NCI-H345 (cell line): ENCODE data around the gene LRRC8D.
"Not testable (repeated sequence)": the region's sequence is repeated elsewhere in the genome, so short reads cannot be mapped to it uniquely, and the experiment has no call there.

Source experiments
- DNase-seq: peaks from one replicate; lab custom pipeline; 2025; lab: John Stamatoyannopoulos, UW

Gene LRRC8D

DNA sequence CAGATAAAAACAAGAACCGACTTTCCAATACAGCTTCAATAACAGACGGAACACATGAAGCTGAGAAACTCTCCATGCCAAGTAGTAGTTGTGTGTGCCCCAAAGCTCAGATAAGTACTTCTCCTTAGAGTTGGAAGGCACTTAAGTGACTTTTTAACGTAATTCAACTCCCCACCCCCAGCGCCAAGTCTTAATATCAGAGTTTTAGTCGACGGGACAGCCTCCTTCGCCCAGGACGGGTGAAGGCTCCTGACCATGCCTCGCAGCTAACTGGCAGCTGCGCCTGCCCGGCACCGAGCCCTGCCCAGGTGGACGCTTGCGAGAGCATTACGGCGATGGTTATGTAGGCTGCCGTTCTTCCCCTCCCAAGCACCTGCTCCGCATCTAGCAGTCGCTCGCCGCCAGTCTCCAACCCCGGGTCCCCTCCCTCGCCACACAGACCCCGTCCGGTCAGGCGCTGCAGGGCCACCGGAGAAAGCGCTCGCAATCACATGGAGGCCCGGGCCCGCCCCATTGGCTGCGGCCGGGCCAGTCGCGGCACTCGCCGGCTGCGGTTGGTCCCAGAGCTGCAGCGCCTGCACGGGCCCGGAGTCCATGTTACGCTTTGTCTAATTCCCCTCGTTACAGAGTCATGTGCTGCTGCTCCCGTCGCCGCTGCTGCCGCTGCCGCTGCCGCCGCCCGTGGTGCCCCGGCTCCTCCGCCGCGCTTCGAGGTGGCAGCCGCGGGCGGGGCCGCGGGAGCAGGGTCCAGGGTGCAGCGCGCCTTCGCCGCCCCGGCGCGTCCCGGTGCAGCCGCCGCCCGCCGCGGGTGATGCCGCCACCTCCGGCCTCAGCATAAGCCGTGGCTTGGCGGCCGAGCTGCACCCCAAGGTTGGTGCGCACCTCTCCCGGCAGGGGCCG, at the start of gene LRRC8D:
Gene LRRC8D (plus strand): TSS at position 611 of the 900 bp plus-strand sequence. CDS start 112,037 bp downstream, outside the sequence.
- DNase-seq: peak; percentile 88

DNA sequence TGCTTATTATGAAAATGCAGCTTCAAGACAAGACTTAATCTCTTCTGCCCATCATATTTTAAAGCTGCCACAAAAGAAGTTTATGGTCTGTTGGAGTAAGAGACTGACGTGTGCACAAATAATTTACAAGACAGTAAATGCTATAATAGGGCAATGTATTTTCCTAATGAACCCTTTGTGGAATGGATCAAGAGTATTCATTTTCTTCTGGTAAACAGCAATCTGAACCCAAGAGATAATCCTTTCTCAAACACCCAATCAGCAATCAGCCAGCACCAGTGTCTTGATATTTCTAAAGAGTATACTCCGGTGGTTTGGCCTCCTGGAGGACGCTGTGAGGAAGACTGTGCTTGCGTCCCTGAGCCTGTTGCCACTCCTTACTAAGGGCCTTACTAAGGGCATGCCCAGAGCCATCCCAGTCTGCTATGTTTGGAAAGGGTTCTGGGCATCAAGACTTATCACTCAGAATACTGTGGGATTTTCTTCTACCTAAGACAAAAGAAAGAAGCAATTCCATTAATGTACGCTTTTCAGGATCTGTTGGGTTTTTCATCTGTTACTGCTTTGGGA, 48.8 kb upstream of the LRRC8D start:
- no peak for DNase-seq

DNA sequence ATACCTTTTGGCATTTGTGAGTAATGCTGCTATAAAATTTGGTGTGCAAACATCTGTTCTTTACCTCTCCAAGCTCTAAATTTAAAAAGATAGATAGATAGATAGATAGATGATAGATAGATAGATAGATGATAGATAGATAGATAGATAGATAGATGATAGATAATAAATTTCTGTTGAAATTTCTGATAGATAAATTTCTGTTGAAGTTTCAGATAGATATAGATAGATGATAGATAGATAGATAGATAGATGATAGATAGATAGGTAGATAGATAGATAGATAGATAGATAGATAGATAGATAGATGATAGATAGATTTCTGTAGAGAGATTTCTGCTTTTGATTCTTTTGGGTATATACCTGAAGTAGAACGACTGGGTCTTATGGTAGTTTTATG, 44.7 kb upstream of the LRRC8D start:
- DNase-seq: not testable (repeated sequence)

DNA sequence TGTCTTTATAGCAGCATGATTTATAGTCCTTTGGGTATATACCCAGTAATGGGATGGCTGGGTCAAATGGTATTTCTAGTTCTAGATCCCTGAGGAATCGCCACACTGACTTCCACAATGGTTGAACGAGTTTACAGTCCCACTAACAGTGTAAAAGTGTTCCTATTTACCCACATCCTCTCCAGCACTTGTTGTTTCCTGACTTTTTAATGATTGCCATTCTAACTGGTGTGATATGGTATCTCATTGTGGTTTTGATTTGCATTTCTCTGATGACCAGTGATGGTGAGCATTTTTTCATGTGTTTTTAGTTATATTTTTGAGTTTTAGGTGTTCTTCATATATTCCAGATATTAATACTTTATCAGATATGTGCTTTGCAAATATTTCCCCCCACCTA, 43.6 kb upstream of the LRRC8D start:
- not testable (repeated sequence) for DNase-seq

DNA sequence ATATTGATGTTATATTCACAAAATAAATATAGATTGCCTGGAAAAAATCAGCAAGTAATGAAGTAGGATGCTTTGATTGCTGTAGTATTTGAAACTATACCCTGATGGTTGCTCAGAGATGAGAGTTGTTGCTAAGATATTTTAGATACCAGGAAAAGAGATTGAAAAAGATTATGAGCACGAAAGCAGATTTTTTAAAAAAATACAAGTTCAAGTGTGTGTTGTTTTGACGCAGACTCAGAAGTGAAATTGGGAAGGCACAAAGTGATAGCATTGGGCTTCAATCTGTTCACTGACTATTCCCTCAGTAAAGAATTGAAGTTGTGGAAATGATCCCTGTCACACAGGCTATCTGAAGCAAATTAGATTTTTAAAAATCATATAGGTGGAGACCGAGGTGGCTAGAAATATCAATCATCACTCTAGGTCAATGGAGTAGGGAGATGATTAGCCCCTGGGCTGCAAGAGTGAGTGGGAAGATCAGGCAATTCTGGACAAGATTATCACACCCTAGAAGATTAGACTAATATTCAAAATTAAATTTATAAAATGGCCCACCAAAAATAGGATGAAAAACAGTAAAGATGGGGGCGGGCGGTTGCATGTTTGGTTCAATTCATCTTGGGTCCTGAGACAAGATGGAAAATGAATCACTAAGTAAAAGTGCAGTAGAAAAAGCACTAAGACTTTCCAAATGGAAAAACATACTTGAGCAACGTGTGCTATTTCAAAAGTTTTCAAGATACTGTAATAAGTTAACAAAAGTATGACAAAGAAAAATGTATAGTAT, 41.5 kb upstream of the LRRC8D start:
- no peak for DNase-seq

- peak; percentile 59 for DNase-seq
These were observed 40.1 kb upstream of the LRRC8D start for GRCh38 chr1:89780721-89781120.

DNA sequence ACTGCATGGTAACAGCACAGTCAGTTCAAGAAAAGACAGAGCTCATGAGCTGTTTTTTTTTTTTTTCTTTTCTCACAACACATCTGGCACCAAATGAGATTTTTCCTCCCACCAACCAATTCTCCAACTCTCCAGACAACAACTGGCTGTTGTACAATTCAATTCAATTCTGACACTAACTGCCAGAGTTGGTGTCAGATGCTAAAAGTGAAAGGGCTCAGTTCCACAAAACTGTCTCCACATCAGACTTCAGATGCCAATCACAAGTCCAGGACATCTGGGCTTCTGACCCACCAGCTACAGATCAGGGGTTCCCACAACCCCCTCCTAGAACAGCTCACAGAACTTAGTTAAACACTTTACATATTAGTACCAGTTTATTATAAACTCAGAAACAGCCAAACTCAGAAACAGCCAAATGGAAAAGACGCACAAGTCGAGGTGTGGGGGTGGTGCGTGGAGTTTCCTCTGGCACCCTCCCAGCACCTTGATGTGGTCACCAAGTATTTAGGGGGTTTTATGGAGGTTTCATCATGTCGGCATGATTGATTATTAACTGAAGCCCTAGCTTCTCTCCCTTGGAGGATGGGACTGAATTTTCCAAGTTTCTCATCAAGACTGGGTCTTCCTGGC, 39.2 kb upstream of the LRRC8D start:
- no peak for DNase-seq

DNA sequence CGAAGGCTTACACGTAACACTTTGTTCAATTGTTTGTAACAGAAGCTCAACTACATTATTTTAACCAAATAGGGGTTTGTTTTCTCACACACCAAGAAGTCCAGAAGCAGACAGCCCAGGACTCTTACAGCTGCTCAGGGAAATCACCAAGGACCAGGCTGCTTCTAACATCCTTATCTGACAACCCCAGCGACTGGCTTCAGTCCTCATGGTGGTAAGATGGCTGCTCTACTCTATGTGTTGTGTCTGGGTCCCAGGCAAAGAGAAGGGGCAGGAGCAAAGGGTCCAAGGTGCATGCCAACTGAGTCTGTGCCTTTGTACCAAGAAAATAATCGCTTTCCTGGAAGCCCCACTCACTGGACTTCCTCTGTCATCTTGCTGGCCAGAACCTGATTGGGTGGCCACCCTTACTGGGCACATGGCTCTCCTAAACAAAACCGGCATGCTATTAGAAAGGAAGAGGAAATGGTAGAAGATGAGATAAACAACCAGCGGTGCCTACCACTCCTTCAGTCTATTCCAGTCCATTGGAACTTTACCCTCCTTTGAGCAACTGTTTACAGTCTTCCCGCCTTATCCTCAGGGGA, 34.1 kb upstream of the LRRC8D start:
- DNase-seq: no peak

- DNase-seq: no peak
These were observed 30.2 kb upstream of the LRRC8D start for GRCh38 chr1:89790592-89790991.

DNA sequence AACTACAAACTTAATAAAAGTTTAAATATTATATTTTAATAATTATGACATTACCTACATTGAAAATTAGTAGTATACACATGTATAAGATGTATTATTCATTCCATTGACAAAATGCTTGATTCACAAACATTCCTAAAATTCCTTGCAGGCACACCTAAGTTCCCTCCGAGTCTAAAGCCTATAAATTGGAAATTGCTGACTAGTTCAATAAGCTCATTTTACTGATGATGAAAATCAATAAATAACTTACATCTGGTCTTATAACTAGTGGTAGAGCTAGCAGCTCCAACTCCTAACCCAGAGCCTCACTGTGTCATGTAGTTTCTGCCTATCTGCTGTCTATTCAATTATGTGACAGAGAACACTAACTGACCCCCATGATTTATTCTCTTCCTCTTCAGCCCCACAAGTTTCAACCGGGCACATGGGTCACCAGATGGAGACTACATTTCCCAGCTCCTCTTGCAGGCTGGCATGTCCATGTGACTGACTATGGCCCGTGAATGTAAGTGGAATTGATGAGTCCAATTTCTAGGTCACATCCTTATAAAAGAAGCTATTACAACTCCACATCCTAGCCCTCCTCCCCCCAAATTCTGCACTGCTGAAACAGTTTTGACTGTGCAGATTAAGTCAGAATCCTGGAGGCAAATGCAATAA, 29.6 kb upstream of the LRRC8D start:
- no peak for DNase-seq

- DNase-seq: no peak
These were observed 26.4 kb upstream of the LRRC8D start for GRCh38 chr1:89794406-89794805.

DNA sequence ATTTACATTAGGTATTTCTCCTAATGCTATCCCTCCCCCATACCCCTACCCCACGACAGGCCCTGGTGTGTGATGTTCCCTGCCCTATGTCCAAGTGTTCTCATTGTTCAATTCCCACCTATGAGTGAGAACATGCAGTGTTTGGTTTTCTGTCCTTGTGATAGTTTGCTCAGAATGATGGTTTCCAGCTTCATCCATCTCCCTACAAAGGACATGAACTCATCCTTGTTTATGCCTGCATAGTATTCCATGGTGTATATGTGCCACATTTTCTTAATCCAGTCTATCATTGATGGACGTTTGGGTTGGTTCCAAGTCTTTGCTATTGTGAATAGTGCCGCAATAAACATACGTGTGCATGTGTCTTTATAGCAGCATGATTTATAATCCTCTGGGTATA, 25.3 kb upstream of the LRRC8D start:
- DNase-seq: not testable (repeated sequence)

DNA sequence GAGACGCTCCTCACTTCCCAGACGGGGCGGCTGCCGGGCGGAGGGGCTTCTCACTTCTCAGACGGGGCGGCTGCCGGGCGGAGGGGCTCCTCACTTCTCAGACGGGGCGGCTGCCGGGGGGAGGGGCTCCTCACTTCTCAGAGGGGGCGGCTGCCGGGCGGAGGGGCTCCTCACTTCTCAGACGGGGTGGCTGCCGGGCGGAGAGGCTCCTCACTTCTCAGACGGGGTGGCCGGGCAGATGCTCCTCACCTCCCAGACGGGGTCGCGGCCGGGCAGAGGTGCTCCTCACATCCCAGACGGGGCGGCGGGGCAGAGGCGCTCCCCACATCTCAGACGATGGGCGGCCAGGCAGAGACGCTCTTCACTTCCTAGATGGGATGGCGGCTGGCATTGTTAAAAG, 23.0 kb upstream of the LRRC8D start:
- DNase-seq: not testable (repeated sequence)

DNA sequence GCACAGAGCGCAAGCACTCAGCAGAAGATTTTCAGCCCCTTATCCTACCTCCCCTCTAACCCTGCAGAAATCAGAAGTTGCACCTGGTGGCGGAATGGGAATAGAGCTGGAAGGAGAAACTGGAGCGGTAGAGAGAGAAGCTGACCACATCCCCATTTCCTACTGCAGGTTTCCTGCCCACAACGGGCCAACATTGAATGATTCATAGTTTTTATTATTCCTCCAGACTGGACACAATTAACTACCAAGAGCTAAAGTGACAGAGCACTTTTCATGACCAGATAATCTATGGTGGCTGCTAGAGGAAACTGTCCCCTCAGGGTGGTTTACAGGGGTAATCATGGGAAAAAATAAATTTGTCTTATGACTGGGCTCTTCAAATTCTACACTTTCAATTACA, 21.3 kb upstream of the LRRC8D start:
- no peak for DNase-seq

GRCh38 chr1:89800022-89800655, 20.7 kb upstream of the LRRC8D start:
- DNase-seq: no peak

DNA sequence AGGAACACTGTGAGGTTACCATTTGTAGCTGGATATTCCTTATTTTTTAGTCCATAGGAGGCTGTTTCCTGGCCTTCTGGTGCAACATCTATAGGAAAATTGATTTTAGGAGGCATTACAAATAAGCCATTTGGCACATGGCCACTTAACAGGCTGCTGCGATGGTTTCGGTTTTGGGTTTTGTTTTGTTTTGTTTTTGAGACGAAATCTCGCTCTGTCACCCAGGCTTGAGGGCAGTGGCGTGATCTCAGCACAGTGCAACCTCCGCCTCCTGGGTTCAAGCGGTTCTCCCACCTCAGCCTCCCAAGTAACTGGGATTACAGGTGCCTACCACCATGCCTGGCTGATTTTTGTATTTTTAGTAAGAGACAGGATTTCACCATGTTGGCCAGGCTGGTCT, 20.1 kb upstream of the LRRC8D start:
- no peak for DNase-seq

GRCh38 chr1:89802051-89802450, 18.8 kb upstream of the LRRC8D start:
- peak; percentile 97 for DNase-seq

GRCh38 chr1:89802841-89803240, 18.0 kb upstream of the LRRC8D start:
- DNase-seq: no peak

DNA sequence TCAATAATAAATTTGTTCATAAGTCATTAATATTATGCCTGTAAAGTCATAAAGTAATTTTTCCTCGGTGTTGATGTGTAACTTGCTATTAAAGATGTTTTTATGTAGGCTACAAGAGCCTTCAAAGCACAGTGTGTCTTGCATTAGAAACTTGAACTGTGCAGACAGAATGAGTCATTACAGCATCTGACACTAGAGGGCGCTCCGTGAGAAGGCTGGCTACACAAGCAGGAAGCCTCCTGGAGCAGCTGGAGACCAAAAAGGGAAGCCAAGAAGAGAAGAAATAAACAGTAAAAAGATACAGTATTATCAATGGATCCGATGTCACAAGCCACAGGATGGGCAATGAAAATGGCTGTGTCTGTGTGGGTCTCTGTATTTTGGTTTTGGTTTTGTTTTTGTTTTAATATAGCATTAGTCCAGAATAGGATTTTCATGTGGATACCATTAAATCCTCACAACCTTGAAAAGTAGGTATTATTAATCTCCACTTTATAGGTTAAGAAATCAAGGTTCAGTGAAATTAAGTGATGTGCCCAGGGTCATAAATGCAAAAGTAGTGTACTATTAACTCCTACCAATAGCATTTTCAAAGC, 16.1 kb upstream of the LRRC8D start:
- DNase-seq: peak; percentile 87

DNA sequence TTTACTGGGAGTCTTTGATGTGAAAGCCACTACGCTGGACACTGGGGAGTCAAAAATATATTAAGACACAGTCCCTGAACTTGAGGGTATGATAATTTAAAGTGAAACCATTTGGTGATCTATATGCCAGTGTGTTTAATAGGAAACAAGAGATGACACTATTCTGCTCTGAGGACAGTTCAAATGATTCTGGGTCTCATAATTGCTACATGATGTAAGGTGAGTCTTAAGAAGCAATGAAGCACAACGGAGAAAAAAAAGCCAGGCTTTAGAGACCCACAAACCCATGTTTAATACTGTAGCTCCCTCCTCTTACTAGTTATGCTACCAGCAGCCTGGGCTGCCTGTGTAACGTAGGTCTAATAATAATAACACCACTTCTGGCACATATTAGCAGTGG, 14.2 kb upstream of the LRRC8D start:
- no peak for DNase-seq
